GM04504 (cell line): ENCODE measurements around the gene SLC12A2.
A peak's percentile ranks its signal among the peaks of the same experiment; 100 is the strongest.

ENCODE experiments used
- DNase-seq: peaks from one replicate; pipeline ENCODE4 v3.0.0-alpha.2; 2012; ENCODE audit warnings: low read depth

SLC12A2 gene

DNA sequence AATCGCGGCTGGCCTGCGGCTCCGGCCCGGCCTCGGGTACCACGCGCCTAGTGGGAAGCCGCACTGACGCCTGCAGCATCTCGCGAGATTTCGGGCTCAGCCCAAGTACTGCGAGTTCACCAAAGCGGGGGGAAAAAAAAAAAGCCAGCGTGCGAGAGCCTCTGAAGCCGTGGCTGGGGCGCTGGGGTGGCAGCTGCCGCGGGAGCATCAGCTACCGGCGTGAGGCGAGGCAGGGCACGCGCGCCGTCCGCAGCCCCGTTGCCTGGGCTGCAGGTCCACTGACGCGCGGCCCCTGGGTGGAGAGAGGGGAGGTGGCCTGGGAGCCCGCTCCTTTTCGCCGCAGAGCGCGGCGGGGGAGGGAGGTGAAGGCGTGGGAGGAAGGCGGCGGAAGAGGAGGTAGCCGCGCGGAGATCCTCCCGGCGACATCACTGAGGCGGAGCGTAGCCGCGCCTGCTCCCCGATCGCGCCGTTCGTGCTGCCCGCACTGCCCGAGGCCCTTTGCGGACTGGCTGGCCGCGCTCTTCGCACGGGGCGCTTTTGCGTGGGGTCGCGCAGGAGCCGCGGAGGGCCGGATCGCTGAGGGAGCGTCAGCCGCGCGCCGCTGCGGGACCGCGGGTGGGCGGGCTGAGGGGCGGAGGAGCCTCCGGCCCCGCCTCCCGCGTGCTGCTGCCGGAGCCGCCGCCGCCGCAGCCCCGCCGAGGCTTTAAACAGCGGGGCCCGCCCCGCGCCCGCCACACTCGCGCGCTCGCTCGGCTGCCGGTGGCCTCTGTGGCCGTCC is at the start of gene SLC12A2:
SLC12A2 (plus strand) TSS at position 734 of the 778 bp plus-strand sequence. CDS start 189 bp downstream, outside the sequence.
- DNase-seq = peak; percentile 91

- no peak for DNase-seq
These were observed 47.9 kb upstream of the SLC12A2 start for GRCh38 chr5:128035689-128036088.

- peak; percentile 18 for DNase-seq
These were observed 46.6 kb upstream of the SLC12A2 start for GRCh38 chr5:128036950-128037349.

- no peak for DNase-seq
These were observed 44.9 kb upstream of the SLC12A2 start for GRCh38 chr5:128038643-128039042.

DNA sequence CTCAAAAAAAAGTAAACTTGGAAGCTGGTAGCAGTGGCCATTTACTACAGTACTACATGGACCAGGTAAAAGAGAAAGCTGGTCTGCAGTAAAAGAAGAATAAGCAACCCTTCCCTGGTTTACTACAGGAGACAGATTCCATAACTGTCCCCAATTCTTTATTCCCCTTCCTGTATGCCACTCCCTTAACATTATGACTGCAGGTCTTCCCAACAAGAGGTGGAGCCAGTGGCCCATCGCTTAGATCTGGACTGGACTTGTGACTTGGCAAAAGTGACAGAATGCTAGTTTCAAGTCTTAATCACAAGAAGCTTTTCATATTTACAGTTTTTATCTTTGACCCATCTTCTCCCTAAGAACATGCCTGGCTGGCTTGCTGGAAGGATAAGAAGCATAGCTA is 42.6 kb upstream of the SLC12A2 start:
- no peak for DNase-seq

DNA sequence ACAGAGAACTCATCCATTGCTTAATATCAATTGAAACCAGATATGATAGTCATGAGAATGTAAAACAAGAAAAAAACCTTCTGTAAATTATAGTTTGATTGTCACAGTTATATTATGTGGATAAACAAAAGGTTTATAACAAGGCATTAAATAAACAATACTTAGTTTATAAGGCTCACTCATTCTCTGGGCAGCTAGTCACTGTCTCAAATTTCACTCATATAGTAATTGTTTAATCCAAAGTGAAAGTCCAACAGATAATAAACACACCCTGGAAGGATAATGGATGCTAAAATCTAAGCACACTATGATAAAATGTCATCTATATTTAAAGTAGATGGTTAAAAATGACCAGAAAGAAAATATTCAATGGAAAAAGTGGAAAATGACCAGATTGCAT is 30.8 kb upstream of the SLC12A2 start:
- DNase-seq = no peak

DNA sequence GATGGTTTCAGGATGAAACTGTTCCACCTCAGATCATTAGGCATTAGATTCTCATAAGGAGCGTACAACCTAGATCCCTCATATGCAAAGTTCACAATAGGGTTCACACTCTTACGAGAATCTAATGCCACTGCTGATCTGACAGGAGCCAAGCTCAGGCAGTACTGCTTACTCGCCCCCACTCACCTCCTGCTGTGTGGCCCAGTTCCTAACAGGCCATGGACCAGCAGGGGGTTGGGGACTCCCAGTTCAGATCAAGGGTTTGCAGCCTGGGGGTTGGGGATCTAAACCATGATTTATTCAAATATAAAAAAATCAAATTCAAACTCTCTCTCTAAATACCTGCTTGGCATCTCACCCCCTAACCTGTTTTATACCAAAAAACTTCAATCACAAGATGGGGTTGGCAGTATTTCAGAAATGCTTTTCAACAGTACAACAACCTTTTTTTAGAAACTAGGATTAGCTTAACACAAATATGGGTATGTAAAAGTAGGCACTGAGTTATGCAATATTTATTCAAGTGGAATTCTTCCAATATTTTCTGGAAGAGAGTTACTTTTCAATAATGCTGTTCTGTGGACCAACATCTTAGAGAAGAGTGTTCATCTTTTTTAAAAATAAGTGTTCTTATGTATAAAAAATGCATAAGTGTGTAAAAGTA is 30.1 kb upstream of the SLC12A2 start:
- no peak for DNase-seq

- DNase-seq = no peak
These were observed 22.8 kb upstream of the SLC12A2 start for GRCh38 chr5:128060644-128061385.

GRCh38 chr5:128062172-128062746 is 21.3 kb upstream of the SLC12A2 start:
- DNase-seq = peak; percentile 46

- no peak for DNase-seq
These were observed 9.4 kb upstream of the SLC12A2 start for GRCh38 chr5:128074171-128074570.

DNA sequence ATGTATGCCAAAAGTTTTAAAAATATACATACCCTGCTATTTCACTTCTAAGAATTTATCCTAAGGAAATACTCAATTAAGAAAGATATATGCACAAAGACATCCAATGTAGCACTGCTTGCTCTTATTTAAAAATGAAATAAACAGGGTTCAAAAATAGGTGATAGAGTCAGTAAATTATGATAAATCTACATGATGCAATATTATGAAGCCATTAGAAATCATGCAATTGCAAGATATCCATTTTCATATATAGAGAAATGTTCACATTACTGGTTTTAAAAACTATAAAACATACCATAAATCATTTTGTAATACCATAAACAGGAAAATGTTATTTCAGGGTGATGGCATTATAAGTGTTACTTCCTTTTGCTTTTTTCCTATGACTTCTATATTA is 8.6 kb upstream of the SLC12A2 start:
- no peak for DNase-seq

DNA sequence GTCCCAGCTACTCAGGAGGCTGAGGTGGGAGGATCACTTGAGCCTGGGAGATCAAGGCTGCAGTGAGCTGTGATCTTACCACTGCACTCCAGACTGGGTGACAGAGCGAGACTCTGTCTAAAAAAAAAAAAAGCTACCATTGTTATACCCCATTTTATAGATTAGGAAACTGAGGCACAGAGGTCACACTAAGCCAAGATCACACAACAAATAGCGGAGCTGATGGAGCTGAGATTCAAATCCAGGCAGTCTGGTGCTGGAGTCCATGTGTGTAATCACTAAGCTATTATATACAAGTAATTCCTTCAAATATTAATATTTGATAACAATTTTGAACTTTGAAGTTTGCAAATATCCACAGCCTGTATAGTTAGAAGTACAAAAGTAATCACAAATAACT is 6.0 kb upstream of the SLC12A2 start:
- no peak for DNase-seq

- DNase-seq = no peak
These were observed 2.3 kb upstream of the SLC12A2 start for GRCh38 chr5:128081111-128081851.

- no peak for DNase-seq
These were observed 974 bp upstream of the SLC12A2 start for GRCh38 chr5:128082551-128083032.

DNA sequence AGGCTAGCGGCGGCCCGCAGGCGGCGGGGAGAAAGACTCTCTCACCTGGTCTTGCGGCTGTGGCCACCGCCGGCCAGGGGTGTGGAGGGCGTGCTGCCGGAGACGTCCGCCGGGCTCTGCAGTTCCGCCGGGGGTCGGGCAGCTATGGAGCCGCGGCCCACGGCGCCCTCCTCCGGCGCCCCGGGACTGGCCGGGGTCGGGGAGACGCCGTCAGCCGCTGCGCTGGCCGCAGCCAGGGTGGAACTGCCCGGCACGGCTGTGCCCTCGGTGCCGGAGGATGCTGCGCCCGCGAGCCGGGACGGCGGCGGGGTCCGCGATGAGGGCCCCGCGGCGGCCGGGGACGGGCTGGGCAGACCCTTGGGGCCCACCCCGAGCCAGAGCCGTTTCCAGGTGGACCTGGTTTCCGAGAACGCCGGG is 253 bp downstream of the SLC12A2 start:
- DNase-seq = no peak

DNA sequence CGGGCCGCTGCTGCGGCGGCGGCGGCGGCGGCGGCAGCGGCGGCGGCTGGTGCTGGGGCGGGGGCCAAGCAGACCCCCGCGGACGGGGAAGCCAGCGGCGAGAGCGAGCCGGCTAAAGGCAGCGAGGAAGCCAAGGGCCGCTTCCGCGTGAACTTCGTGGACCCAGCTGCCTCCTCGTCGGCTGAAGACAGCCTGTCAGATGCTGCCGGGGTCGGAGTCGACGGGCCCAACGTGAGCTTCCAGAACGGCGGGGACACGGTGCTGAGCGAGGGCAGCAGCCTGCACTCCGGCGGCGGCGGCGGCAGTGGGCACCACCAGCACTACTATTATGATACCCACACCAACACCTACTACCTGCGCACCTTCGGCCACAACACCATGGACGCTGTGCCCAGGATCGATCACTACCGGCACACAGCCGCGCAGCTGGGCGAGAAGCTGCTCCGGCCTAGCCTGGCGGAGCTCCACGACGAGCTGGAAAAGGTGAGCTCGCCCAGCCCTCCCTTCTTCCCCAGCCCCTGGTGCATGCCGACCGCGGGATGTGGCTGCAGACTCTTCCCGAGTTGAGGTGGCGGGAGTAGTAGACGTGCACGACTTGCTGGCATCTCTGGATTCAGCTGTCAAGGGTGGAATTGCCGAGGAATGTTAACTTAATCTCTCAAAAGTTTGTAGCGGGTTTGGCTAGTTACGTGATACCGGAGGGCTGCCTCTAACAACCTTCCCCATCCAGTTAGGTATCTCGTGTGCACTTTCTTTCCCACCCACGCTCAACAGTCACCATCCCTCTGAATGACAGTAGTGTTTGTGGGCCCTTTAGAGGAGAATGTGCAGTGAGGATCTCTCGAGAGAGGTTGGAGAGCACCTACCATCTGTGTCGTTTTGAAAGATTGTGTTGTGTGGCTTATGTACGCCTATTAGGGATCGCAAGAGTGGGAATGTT is 932 bp downstream of the SLC12A2 start:
- DNase-seq = no peak

DNA sequence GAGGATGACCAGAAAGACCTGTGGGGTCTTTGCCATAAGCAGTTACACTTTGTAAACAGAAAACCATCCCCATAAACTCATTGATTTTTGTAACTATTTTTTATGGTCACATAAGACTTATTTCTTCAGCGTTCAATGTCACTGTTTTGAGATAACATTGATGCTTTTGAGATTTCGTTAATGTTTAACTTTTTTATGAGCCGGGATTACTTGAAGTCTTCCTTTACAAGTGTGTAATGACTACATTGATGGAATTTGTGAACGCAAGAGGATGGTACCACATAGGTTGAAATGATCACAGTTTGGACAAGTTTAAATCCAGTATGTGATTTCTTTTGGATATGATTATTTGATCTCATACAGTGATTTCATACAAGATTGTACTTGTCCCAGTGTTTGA is 1.8 kb downstream of the SLC12A2 start:
- DNase-seq = no peak

GRCh38 chr5:128091579-128091978 is 8.0 kb downstream of the SLC12A2 start:
- no peak for DNase-seq

GRCh38 chr5:128092144-128092543 is 8.6 kb downstream of the SLC12A2 start:
- DNase-seq = no peak

GRCh38 chr5:128093368-128093767 is 9.8 kb downstream of the SLC12A2 start:
- DNase-seq = no peak

DNA sequence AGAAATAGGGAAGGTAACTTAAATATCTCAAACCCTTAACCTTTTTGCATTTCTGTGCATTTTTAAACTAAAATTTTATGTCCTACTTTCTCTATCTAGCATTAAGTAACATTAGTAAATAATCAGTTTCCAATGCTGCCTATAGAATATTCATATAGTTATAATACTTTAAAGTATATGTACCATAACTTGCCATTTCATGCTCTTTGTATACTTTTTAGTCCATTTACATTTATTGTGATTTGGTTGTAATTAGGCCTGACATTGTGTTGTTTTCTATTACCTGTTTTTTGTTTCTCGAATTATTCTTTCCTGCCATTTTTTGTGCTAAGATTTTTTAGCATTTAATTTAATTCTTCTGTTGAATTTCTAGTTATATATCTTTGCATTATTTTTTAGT is 13.7 kb downstream of the SLC12A2 start:
- DNase-seq = no peak
